VCaP (cell line): ENCODE data around the gene SLC25A24.
"Not testable (repeated sequence)": the region's sequence is repeated elsewhere in the genome, so short reads cannot be mapped to it uniquely, and the experiment has no call there.

ENCODE experiments used
- H3K27ac ChIP-seq: fragments of 450-650 bp; 2 replicates; pipeline ENCODE4 v1.5.1; 2017
- CTCF ChIP-seq: fragments of 450-650 bp; conservative IDR thresholded peaks from 2 replicates; pipeline ENCODE4 v1.5.1; 2017; ENCODE audit warnings: mild to moderate bottlenecking, moderate library complexity

Gene SLC25A24

GRCh38 chr1:108158893-108159453, 41.2 kb downstream of the SLC25A24 start:
- TF ChIP-seq CTCF = no peak
- H3K27ac ChIP-seq = peak overlapping the region; percentile 44; the same call in 1 of the 2 replicates

DNA sequence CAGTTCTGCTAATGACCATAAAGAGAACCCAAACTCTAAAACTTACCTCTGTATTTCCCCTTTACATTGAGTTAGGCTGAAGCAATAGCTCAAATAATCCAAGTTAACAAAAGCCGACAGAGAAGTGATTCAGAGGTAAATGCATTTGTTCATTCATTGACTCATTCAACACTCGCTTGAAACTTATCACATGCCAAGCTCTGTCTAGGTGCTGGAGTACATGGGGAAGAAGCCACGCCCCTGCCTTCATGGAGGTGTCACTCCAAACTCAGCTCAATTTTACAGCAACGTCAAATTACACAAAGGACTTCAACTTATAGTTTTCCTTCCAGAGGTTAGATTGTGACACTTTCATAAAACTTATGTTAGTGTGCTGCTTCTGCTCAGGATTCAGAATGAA, 45.8 kb downstream of the SLC25A24 start:
- TF ChIP-seq CTCF = no peak

GRCh38 chr1:108152782-108153222, 47.3 kb downstream of the SLC25A24 start:
- H3K27ac ChIP-seq = no peak overlapping the region

More for the DNA sequence above, 45.8 kb downstream of the SLC25A24 start:
- H3K27ac ChIP-seq = no peak overlapping the region

GRCh38 chr1:108151548-108151947, 48.6 kb downstream of the SLC25A24 start:
- no peak for TF ChIP-seq CTCF
- no peak overlapping the region for H3K27ac ChIP-seq

More at GRCh38 chr1:108152782-108153222, 47.3 kb downstream of the SLC25A24 start:
- no peak for TF ChIP-seq CTCF

DNA sequence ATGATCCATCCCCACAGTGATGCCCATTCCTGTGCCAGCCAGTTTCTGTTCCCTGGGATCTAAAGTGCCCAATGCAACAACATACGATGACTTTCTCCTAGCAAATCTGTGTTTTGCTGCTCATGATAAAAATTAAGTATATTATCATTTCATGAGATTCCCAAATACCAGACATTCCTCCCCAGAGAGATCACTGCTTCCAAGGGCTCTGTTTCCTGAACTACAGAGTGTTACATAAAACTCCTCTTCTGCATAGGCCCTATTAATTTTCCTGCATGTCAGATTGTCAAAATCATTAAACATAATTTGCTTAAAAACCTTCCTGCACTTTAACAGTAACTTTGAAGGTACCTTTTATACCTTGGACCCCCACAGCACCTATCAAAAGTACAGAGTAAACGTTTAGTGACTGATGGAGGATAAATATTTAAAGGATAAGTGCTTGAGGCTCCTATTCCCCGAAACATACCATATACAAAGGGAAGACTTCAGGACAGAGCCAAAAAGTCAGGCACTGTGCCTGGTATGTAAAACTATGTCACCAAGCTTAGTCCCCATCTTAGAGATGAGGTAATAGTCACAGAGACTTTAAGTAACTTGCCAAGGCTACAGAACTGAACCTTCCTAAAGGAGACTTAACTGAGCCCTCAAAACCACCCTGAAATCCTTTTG, 50.2 kb downstream of the SLC25A24 start:
- H3K27ac ChIP-seq = no peak overlapping the region

DNA sequence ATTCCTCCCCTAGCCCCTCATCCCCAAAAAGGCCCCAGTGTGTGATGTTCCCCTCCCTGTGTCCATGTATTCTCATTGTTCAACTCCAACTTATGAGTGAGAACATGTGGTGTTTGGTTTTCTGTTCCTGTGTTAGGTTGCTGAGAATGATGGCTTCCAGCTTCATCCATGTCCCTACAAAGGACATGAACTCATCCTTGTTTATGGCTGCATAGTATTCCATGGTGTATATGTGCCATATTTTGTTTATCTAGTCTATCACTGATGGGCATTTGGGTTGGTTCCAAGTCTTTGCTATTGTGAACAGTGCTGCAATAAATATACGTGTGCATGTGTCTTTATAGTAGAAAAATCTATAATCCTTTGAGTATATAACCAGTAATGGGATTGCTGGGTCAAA, 55.6 kb downstream of the SLC25A24 start:
- H3K27ac ChIP-seq = not testable (repeated sequence)

More for the DNA sequence above, 50.2 kb downstream of the SLC25A24 start:
- no peak for TF ChIP-seq CTCF

DNA sequence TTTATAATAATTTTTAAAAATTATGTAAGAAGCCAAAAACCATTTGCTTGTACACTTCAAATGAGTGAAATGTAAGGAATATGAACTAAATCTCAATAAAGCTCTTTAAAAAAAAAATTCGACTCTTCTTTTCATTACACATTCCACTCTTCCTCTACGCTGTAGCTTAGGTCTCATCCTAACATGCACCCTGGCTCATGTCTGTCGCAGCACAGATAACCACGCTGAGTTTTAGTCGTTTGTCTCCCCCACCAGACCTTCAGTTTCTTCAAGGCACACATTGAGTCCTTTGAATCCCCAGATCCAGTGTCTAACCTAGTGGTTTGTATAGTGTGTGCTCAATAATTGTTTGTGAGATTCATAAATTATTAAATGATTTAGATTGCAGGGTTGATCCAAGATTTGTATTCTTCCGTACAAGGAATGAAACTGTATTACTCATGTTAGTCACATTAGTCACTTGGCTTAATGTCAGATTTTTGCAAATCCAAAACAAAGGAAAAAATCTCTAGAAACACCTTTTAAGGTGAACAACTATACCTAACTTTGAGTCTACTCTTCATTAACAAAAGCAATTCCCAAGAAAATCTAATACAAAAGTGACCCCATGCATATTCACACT, 57.3 kb downstream of the SLC25A24 start:
- TF ChIP-seq CTCF = no peak
- H3K27ac ChIP-seq = no peak overlapping the region

- no peak overlapping the region for H3K27ac ChIP-seq
- TF ChIP-seq CTCF = no peak
Observed at GRCh38 chr1:108142258-108142657, 57.9 kb downstream of the SLC25A24 start.
